ENCODE data around the gene FAM171A1. TPM values are rescaled to one million over a fixed set of nuclear protein-coding genes. Genes with fewer than 3 reads are reported as not detected.
"Not testable (repeated sequence)": the region's sequence is repeated elsewhere in the genome, so short reads cannot be mapped to it uniquely, and the experiment has no call there.

The FAM171A1 gene
- total RNA-seq, 1 donor, result 1.1 TPM

DNA sequence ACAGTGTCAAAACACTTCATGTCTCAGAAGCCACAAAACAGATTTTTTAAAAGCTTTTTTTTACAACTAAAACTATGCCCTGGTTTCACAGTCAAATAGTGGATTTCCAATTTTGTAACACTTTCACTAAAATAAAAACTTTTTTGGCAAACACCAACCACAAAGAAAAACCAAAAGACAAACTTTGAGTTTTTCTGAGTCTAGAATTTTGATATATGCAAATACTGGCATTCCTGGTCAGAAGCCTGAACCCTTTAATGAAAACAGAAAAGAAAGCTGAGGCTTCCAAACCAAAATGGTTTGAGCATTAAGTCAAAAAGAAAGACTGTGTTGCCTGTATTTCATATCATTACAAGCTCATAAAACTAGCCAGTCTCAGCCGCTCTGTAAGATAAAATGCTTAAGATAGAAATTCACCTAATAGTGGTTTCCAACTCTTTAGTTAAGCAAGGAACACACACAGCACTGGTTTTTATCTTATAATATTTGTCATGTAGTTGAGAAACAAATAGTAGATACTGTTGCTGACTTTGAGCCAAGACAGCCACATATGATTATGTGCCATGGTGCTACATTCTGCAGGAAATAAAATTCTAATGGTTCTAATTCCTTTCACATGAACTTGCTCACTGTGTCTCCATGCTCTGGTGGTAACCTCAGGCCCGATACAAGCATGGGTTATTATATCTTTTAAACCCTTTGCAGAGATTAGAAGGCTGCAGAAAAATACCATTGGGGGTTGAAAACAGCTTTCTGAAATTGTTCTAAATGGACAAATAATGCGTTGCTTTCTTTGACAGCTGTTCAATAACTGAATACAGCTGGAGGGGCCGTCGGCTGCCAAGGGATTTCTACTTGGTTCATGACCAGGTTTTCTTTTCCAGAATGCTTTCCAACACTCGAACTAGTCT lies 49.4 kb downstream of the FAM171A1 start:
- DNase-seq (ENCODE audit: low read depth in 2 of 3, low spot score in 2 of 3), result no peak

DNA sequence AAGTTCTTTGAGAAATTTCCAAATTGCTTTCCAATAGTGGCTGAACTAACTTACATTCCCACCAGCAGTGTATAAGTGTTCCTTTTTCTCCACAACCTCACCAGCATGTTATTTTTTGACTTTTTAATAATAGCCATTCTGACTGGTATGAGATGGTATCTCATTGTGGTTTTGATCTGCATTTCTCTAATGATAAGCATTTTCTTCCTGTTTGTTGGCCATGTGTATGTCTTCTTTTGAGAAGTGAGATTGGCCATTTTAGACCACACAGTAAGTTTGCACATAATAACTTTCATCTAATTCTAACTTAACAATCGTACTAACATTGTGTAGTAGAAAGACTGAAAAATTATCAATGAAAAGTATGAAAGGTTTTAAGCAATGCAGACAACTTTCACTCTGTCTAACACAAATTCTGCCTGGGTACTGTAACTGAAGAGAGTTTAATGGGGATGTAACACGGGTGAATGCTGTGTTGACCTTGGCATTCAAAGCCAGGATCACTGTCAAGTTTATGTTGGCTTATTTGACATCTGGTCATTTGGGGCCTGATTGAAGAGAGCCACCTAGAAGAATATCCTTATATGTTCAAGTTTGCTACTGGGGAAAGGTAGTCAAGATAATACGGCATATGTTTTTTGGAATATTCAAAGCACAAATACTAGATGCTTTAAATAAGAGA lies 50.4 kb downstream of the FAM171A1 start:
- no peak for DNase-seq (ENCODE audit: low read depth in 2 of 3, low spot score in 2 of 3)

- no peak for DNase-seq (ENCODE audit: low read depth in 2 of 3, low spot score in 2 of 3)
Observed at GRCh38 chr10:15320118-15320517, 51.0 kb downstream of the FAM171A1 start.

DNA sequence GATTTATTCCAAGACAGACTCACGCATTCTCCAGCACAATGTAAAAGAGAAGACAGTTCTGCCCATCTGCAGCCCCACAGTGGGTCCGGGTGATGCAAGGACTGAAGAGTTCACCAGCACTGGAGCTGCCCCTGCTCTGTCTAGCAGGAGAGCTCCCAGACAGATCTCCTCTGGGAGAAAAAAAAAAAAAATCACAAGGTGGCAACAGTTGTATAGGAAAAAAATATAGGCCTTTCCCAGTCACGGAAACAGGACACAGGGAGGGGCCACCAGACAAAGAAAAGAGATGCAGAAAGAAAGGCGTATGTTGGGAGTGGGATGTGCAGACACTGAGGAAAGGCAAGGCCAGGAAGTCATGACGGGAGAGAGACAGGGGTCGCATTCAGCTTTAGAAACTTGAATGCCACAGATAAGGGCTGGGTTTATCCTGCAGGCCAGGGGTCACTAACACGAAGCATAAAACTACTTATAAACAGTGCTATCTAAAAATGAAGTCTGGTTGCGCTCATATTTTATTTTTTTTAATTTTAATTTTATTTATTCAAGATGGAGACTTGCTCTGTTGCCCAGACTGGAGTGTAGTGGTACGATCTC lies 54.1 kb downstream of the FAM171A1 start:
- DNase-seq (ENCODE audit: low read depth in 2 of 3, low spot score in 2 of 3), result no peak

- no peak for DNase-seq (ENCODE audit: low read depth in 2 of 3, low spot score in 2 of 3)
Observed at GRCh38 chr10:15316145-15316544, 54.9 kb downstream of the FAM171A1 start.

- no peak for DNase-seq (ENCODE audit: low read depth in 2 of 3, low spot score in 2 of 3)
Observed at GRCh38 chr10:15315286-15315685, 55.8 kb downstream of the FAM171A1 start.

GRCh38 chr10:15314482-15315045 lies 56.5 kb downstream of the FAM171A1 start:
- no peak for DNase-seq (ENCODE audit: low read depth in 2 of 3, low spot score in 2 of 3)

DNA sequence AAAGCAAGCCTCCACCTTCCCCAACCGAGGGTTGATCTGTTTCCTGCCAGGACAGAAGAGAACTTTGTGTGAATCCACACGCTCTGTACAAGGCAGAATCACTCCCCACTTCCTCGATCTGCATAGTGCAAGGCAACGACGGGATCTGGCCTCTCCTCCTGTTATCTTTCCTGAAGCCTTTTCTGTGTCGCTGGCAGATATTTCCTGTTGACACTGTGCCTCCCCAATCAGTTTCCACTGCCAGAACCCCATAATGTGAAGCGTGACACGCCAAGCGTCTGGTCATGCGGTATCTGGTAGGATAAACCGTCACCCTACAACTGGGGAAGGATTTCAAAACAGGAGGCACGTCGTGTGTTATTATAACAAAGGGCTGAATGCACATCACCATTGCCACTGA lies 57.2 kb downstream of the FAM171A1 start:
- DNase-seq (ENCODE audit: low read depth in 2 of 3, low spot score in 2 of 3), result peak in 2 of 3 donors; percentile 49 to 57

GRCh38 chr10:15313047-15313446 lies 58.0 kb downstream of the FAM171A1 start:
- DNase-seq (ENCODE audit: low read depth in 2 of 3, low spot score in 2 of 3), result no peak

- DNase-seq (ENCODE audit: low read depth in 2 of 3, low spot score in 2 of 3), result no peak
Observed at GRCh38 chr10:15311569-15312280, 59.4 kb downstream of the FAM171A1 start.

GRCh38 chr10:15310776-15311568 lies 60.1 kb downstream of the FAM171A1 start:
- no peak for DNase-seq (ENCODE audit: low read depth in 2 of 3, low spot score in 2 of 3)

DNA sequence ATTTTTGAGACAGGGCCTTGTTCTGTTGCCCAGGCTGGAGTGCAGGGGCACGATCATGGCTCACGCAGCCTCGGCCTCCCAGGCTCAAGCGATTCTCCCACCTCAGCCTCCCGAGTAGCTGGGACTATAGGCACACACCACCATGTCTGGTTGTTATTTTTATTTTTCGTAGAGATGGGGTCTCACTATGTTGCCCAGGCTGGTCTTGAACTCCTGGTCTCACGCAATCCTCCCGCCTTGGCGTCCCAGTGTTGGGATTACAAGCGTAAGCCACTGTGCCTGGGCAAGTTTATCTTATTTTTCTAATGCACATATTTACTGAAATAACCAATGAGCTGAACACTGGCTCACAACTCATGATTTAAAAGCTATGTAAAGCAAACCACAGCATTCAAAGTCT lies 61.9 kb downstream of the FAM171A1 start:
- no peak for DNase-seq (ENCODE audit: low read depth in 2 of 3, low spot score in 2 of 3)

DNA sequence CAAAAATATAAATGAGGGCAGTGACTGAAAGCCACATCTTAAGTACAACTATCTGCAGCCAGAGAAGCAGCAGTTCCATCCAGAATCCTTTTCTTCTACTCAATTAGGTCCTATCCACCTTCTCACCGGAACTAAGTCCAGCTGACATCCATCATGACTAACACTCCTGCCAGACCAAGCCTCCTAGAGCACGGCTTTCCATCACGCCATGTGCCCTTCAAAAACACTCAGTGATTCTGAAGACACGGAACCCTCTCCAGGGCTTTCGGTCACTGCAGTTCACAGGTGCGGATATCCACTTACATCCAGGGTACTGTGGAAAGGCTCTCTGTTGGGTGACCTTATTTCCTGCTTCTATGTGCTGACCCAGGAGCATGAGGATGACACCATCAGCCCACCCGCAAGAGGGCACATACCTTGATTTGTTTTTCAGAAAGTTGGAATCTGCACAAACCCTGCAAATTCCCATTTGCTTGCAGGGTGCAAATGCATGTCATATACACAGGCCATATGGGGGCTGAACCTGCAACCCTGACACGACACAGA lies 64.3 kb downstream of the FAM171A1 start:
- DNase-seq (ENCODE audit: low read depth in 2 of 3, low spot score in 2 of 3), result no peak

DNA sequence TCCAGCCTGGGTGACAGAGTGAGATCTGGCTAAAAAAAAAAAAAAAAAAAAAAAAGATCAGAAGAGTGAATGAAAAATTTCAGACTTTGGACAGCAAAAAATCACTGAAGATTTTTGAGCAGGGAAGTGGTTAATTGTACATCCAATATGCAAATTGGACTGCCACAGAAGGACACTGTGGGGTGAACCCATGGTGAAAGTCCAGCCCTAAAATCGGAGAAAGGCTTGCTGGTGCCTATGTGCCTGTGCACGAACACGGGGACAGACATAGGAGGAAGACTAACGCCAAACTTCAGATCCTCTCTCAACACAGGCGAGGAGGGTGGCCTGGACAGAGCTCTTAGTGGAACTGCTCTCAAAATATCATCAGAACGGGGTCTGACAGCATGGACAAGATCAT lies 65.5 kb downstream of the FAM171A1 start:
- DNase-seq (ENCODE audit: low read depth in 2 of 3, low spot score in 2 of 3), result no peak

- DNase-seq (ENCODE audit: low read depth in 2 of 3, low spot score in 2 of 3), result no peak
Observed at GRCh38 chr10:15305161-15305560, 65.9 kb downstream of the FAM171A1 start.

- DNase-seq (ENCODE audit: low read depth in 2 of 3, low spot score in 2 of 3), result not testable (repeated sequence)
Observed at GRCh38 chr10:15302188-15302956, 68.7 kb downstream of the FAM171A1 start.

DNA sequence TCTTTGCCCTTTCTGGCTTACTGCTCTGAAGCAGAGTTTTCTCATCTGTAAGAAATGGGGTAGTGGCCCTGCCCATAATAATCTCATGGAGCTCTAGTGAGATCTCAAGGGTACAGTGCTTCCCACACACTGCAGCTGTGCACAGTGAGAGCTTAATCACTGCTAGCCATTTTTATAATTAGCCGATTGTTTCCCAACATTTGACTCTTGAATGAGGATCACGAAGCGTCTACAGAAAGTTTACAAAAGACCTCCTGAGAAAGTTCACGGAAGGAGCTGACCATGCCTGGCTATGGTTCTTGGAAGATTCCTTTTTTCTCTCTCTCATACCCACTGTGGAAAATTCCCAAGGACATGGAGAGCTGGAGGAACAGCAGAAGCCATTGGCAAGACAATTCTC lies 70.4 kb downstream of the FAM171A1 start:
- DNase-seq (ENCODE audit: low read depth in 2 of 3, low spot score in 2 of 3), result no peak

DNA sequence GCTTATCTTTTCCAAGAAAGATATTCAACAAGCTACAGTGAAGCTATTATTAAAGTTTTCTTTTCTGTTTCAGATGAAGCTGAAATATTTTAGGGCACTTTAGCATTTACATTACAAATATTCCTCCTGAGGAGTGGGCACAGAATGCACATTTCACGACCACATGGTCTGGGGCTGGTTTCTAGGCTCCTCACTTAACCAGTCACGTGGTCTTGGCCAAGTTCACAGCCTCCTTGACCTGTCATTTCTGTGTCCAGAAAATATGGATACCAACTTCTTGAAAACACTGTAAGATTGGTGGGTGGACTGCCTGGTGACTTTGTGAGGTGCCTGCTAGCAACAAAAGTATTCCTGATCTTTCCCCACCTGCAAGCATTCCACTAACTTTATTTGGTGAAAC lies 70.9 kb downstream of the FAM171A1 start:
- DNase-seq (ENCODE audit: low read depth in 2 of 3, low spot score in 2 of 3), result no peak

- DNase-seq (ENCODE audit: low read depth in 2 of 3, low spot score in 2 of 3), result no peak
Observed at GRCh38 chr10:15296701-15297100, 74.4 kb downstream of the FAM171A1 start.
